GM21381 (cell line): ENCODE data around the gene GXYLT2.
A peak's percentile ranks its signal among the peaks of the same experiment; 100 is the strongest.
"Not testable (repeated sequence)": the region's sequence is repeated elsewhere in the genome, so short reads cannot be mapped to it uniquely, and the experiment has no call there.

Experiments used
- ATAC-seq: cut with Tn5 transposase; IDR thresholded peaks from one replicate; pipeline ENCODE4 v1.9.1; 2021; ENCODE audit warnings: mild to moderate bottlenecking, moderate library complexity; ENCODE audit not compliant: unreplicated experiment

The GXYLT2 gene

GRCh38 chr3:72969766-72970165 is 81.9 kb downstream of the GXYLT2 start:
- ATAC-seq = no peak

GRCh38 chr3:72970942-72971341 is 83.1 kb downstream of the GXYLT2 start:
- ATAC-seq = no peak

- no peak for ATAC-seq
These were observed 84.8 kb downstream of the GXYLT2 start for GRCh38 chr3:72972706-72973030.

GRCh38 chr3:72973031-72973723 is 85.3 kb downstream of the GXYLT2 start:
- ATAC-seq = no peak

GRCh38 chr3:72973786-72974185 is 85.9 kb downstream of the GXYLT2 start:
- no peak for ATAC-seq

- ATAC-seq = no peak
These were observed 87.1 kb downstream of the GXYLT2 start for GRCh38 chr3:72974956-72975355.

GRCh38 chr3:72976281-72976741 is 88.5 kb downstream of the GXYLT2 start:
- no peak for ATAC-seq

- ATAC-seq = no peak
These were observed 89.4 kb downstream of the GXYLT2 start for GRCh38 chr3:72977060-72977808.

- ATAC-seq = no peak
These were observed 94.9 kb downstream of the GXYLT2 start for GRCh38 chr3:72982609-72983366.

- ATAC-seq = no peak
These were observed 97.7 kb downstream of the GXYLT2 start for GRCh38 chr3:72985576-72985975.

GRCh38 chr3:72990701-72991395 is 103.0 kb downstream of the GXYLT2 start:
- ATAC-seq = no peak

GRCh38 chr3:72991522-72991921 is 103.7 kb downstream of the GXYLT2 start:
- no peak for ATAC-seq

- ATAC-seq = no peak
These were observed 105.5 kb downstream of the GXYLT2 start for GRCh38 chr3:72993391-72993790.

GRCh38 chr3:72995337-72995736 is 107.5 kb downstream of the GXYLT2 start:
- ATAC-seq = no peak

GRCh38 chr3:72996121-72996472 is 108.3 kb downstream of the GXYLT2 start:
- ATAC-seq = no peak

GRCh38 chr3:72996473-72997333 is 108.9 kb downstream of the GXYLT2 start, which contains the start of gene PPP4R2:
PPP4R2 (plus strand) TSS chr3:72996811; CDS start chr3:72997038, 227 bp downstream.
- ATAC-seq = peak; percentile 93

GRCh38 chr3:72997421-72997961 is 109.6 kb downstream of the GXYLT2 start:
- peak; percentile 29 for ATAC-seq

GRCh38 chr3:72998466-72998865 is 110.6 kb downstream of the GXYLT2 start:
- no peak for ATAC-seq

- no peak for ATAC-seq
These were observed 112.1 kb downstream of the GXYLT2 start for GRCh38 chr3:72999951-73000350.

GRCh38 chr3:73003050-73003449 is 115.2 kb downstream of the GXYLT2 start:
- ATAC-seq = not testable (repeated sequence)
